H1 (cell line): ENCODE data around the gene SLC1A7. TPM values are rescaled to one million over a fixed set of nuclear protein-coding genes. Genes with fewer than 3 reads are reported as not detected.

ENCODE experiments used
- YY1 ChIP-seq: IDR thresholded peaks from 2 replicates; pipeline ENCODE4 v1.6.1; 2011; ENCODE audit warnings: low read depth, mild to moderate bottlenecking, low read length
- polyA plus RNA-seq, 7 experiments: library from polyadenylated mRNA; depleted of rRNA in 3 of 7; stranded (reverse) in 5 of 7; unstranded in 2 of 7; fragments of >200 nt in 5 of 7; fragments of 200-250 nt in 2 of 7; gene quantifications; 1 replicate in 5 of 7; 2 replicates in 1 of 7; 4 replicates in 1 of 7; pipeline versions ENCODE4 v1.2.1 to v1.2.3, GENCODE V29; 2011 to 2013; ENCODE audit warnings: missing spikeins in 2 of 7, mixed read lengths in 2 of 7
- total RNA-seq: library from RNA; stranded (reverse); fragmentation: NEBNext Ultra II Directional; extraction: Animal tissue kit (Norgen Biotek cat#: 25700); gene quantifications from 2 replicates; pipeline ENCODE4 v1.2.1, GENCODE V29; 2021

Gene SLC1A7
- total and polyA plus RNA-seq, 2 of the 8 experiments (the other 6 are each of a cell fraction or from before 2014, with no cell fraction given) = not detected

GRCh38 chr1:53145619-53145941 is 3.1 kb upstream of the SLC1A7 start (continued):
- no peak for TF ChIP-seq YY1
